Nephron progenitor cell (in vitro differentiated cells): Measurements from ENCODE around the gene SNTB2.

ENCODE experiments used
- DNase-seq: peaks from one replicate; pipeline ENCODE4 v3.0.0; 2021
- H3K27ac Mint-ChIP-seq: 2 replicates; pipeline ENCODE4 v1.8.0; 2021; ENCODE audit warnings: mild to moderate bottlenecking, moderate library complexity, mixed read lengths
- H3K27me3 Mint-ChIP-seq: 2 replicates; pipeline ENCODE4 v1.8.0; 2021; ENCODE audit warnings: mild to moderate bottlenecking, low read depth, mixed read lengths; ENCODE audit not compliant: poor library complexity
- H3K36me3 Mint-ChIP-seq: 2 replicates; pipeline ENCODE4 v1.8.0; 2021; ENCODE audit warnings: low read depth, mixed read lengths
- H3K4me1 Mint-ChIP-seq: 2 replicates; pipeline ENCODE4 v1.8.0; 2021; ENCODE audit warnings: mixed read lengths
- H3K4me3 Mint-ChIP-seq: 2 replicates; pipeline ENCODE4 v1.8.0; 2021; ENCODE audit warnings: mild to moderate bottlenecking, moderate library complexity, mixed read lengths
- H3K9me3 Mint-ChIP-seq: 2 replicates; pipeline ENCODE4 v1.8.0; 2021; ENCODE audit warnings: mild to moderate bottlenecking, moderate library complexity, mixed read lengths
- TF ChIP-seq, protein P1 (sequence below): fragments of 200-600 bp; sonication (generic); IDR thresholded peaks from 2 replicates; pipeline ENCODE4 v1.5.0; 2021; ENCODE audit warnings: antibody characterized with exemption

Gene SNTB2

DNA sequence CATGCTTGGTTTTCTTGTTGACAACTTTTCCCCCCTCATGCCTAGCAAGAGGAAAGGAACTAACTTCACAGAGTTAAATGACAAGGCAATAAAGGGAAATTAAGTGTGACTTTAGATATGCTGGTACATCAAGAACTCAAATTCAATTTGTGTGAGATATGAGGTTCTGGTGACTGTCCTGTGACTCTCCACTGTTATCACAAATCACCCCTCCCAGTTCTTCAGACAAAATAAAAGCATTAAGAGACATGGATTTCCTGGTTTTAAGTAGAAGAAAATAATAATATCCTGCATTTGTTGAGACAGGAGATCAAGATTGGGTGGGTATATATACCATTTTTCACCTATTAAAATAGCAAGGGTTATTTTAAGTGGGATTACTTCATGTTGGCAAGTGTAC, 46.2 kb downstream of the SNTB2 start:
- no peaks in the 10 kb centered on the region for H3K9me3 Mint-ChIP-seq

DNA sequence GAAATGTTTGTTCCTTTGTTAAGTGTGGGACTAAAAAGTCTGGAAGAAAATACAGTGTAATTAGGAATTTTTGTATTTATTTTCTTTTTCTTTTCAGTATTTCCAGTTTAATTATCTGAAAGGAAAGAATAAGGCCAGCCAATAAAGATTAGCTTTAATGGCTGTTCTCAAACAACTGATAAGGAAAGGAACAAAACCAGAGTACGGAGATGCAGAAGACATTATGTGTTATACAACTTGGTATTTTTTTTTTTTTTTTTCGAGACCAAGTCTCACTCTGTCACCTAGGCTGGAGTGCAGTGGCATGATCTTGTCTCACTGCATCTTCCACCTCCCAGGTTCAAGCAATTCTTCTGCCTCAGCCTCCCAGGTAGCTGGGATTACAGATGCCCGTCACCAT, 47.5 kb downstream of the SNTB2 start:
- TF ChIP-seq, protein P1, sequence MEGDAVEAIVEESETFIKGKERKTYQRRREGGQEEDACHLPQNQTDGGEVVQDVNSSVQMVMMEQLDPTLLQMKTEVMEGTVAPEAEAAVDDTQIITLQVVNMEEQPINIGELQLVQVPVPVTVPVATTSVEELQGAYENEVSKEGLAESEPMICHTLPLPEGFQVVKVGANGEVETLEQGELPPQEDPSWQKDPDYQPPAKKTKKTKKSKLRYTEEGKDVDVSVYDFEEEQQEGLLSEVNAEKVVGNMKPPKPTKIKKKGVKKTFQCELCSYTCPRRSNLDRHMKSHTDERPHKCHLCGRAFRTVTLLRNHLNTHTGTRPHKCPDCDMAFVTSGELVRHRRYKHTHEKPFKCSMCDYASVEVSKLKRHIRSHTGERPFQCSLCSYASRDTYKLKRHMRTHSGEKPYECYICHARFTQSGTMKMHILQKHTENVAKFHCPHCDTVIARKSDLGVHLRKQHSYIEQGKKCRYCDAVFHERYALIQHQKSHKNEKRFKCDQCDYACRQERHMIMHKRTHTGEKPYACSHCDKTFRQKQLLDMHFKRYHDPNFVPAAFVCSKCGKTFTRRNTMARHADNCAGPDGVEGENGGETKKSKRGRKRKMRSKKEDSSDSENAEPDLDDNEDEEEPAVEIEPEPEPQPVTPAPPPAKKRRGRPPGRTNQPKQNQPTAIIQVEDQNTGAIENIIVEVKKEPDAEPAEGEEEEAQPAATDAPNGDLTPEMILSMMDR, result no peak
- Mint-ChIP-seq H3K9me3 (no peaks in the 10 kb centered on the region), H3K4me3 (no peak overlapping the region), H3K27me3 (no peaks in the 10 kb centered on the region), H3K36me3 (peaks cover 5% of the 10 kb centered on the region), H3K4me1 (no peaks in the 10 kb centered on the region), H3K27ac (no peak overlapping the region)
- DNase-seq, result no peak

More for the DNA sequence above, 46.2 kb downstream of the SNTB2 start:
- H3K4me3 Mint-ChIP-seq, result no peak overlapping the region
- peaks cover 5% of the 10 kb centered on the region for H3K36me3 Mint-ChIP-seq
- TF ChIP-seq, protein P1, result no peak
- no peak for DNase-seq
- no peaks in the 10 kb centered on the region for H3K4me1 Mint-ChIP-seq
- H3K27me3 Mint-ChIP-seq, result no peaks in the 10 kb centered on the region
- H3K27ac Mint-ChIP-seq, result no peak overlapping the region

DNA sequence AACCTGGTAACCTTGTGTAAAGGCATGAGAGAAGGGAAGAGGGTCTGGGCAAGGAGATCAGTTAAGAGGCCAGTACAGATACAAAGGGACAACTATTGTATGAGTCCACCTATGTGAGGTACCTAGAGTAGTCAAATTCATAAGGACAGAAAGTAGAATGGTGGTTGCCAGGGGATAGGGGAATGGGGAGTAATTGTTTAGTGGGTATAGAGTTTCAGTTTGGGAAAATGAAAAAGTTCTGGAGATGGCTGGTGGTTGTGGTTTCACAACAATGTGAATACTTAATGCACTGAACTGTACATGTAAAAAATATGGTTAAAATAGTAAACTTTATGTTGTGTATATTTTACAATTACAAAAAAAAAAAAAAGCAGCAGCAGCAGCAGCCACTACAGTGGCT, 49.4 kb downstream of the SNTB2 start:
- DNase-seq, result no peak
- Mint-ChIP-seq H3K27ac (no peak overlapping the region), H3K9me3 (no peaks in the 10 kb centered on the region), H3K27me3 (no peaks in the 10 kb centered on the region), H3K36me3 (peaks cover 7% of the 10 kb centered on the region), H3K4me3 (no peak overlapping the region), H3K4me1 (no peaks in the 10 kb centered on the region)
- TF ChIP-seq, protein P1, result no peak

DNA sequence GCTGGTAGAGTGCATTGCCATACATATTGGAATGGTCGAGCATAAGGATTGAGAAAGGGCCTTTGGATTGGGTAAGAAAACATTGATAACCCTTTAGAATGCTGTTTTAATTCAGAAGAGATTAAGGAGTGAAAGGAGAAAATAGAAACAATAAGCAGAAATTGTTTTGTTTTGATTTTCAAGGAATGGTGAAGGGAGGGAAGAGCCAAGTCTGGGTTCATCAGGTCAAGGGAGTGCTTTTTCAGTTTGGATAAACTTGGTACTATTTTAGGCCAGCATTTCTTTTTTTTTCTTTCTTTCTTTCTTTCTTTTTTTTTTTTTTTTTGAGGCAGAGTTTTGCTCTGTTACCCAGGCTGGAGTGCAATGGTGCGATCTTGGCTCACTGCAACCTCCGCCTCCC, 50.3 kb downstream of the SNTB2 start:
- Mint-ChIP-seq H3K4me1 (no peaks in the 10 kb centered on the region), H3K27ac (no peak overlapping the region), H3K36me3 (peaks cover 7% of the 10 kb centered on the region), H3K27me3 (no peaks in the 10 kb centered on the region), H3K9me3 (no peaks in the 10 kb centered on the region), H3K4me3 (no peak overlapping the region)
- DNase-seq, result no peak
- TF ChIP-seq, protein P1, result no peak

DNA sequence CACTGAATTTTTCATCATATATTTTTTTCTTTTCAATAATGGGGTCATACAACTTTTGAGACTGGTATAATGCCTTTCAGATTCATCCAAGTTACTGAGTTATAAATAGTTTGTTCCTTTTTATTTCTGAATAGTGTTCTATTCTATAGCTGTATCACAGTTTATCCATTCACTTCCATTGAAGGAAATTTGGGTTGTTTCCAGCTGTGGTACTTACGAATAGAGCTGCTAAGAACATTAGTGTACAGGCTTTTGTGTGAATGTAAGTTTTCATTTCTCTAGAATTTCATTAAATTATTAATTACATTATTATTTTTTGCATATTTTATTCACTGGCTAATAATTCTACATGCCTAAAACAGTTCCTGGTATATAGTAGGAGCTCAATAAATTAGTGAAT, 52.9 kb downstream of the SNTB2 start:
- H3K27me3 Mint-ChIP-seq, result no peaks in the 10 kb centered on the region
- H3K4me3 Mint-ChIP-seq, result no peak overlapping the region
- peaks cover 11% of the 10 kb centered on the region for H3K36me3 Mint-ChIP-seq
- TF ChIP-seq, protein P1, result no peak
- H3K9me3 Mint-ChIP-seq, result no peaks in the 10 kb centered on the region
- H3K27ac Mint-ChIP-seq, result no peak overlapping the region
- no peaks in the 10 kb centered on the region for H3K4me1 Mint-ChIP-seq
- DNase-seq, result no peak

DNA sequence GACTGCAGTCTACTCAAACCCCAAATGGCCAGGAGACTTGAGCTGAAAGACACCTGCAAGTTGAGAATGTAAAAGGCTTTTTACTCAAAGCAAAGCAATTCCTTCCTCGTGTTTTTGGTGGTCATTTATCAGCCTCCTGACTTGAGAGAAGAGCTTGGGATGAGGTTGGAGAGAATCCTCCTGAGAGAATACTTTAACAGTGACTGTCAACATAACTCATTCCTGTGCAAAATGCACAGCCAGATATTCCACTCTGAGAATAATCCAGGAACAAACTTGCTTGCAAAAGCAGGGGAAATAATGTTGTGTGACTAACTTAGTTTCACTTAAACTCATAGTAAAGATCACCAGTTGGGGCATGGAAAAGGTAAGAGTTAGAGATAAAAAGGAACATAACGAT, 53.4 kb downstream of the SNTB2 start:
- no peaks in the 10 kb centered on the region for H3K4me1 Mint-ChIP-seq
- no peak for DNase-seq
- H3K27me3 Mint-ChIP-seq, result no peaks in the 10 kb centered on the region
- H3K36me3 Mint-ChIP-seq, result peaks cover 12% of the 10 kb centered on the region
- H3K9me3 Mint-ChIP-seq, result no peaks in the 10 kb centered on the region
- H3K27ac Mint-ChIP-seq, result no peak overlapping the region
- H3K4me3 Mint-ChIP-seq, result no peak overlapping the region
- TF ChIP-seq, protein P1, result no peak
